NT2/D1 (cell line): Measurements from ENCODE around the gene ACTR3C.
"Not testable (repeated sequence)": the region's sequence is repeated elsewhere in the genome, so short reads cannot be mapped to it uniquely, and the experiment has no call there.

ENCODE experiments used
- DNase-seq: peaks from one replicate; pipeline ENCODE4 v3.0.0-alpha.2; 2011; ENCODE audit warnings: low read depth, low spot score
- H3K27me3 ChIP-seq: 2 replicates; pipeline ENCODE4 v1.6.0; 2011; ENCODE audit warnings: mild to moderate bottlenecking; ENCODE audit not compliant: insufficient read length, insufficient read depth
- H3K36me3 ChIP-seq: 2 replicates; pipeline ENCODE4 v1.6.1; 2011; ENCODE audit warnings: mild to moderate bottlenecking, low read length, mixed read lengths; ENCODE audit not compliant: insufficient read depth, insufficient read length
- H3K4me1 ChIP-seq: 2 replicates; pipeline ENCODE4 v1.5.1; 2011; ENCODE audit not compliant: insufficient read depth, insufficient read length
- H3K4me3 ChIP-seq: 2 replicates; pipeline ENCODE4 v1.5.1; 2011; ENCODE audit warnings: low read depth; ENCODE audit not compliant: insufficient read length
- H3K9ac ChIP-seq: 2 replicates; pipeline ENCODE4 v1.6.0; 2011; ENCODE audit warnings: low read depth; ENCODE audit not compliant: insufficient read length
- H3K9me3 ChIP-seq: 2 replicates; pipeline ENCODE4 v1.5.1; 2011; ENCODE audit warnings: mild to moderate bottlenecking, low read length; ENCODE audit not compliant: insufficient read depth
- SUZ12 ChIP-seq: IDR thresholded peaks from 2 replicates; pipeline ENCODE4 v1.6.1; 2011; ENCODE audit not compliant: insufficient read length, insufficient read depth; ENCODE audit errors: extremely low read depth
- YY1 ChIP-seq: IDR thresholded peaks from 2 replicates; pipeline ENCODE4 v1.6.1; 2011; ENCODE audit not compliant: insufficient read length, insufficient read depth
- ZNF274 ChIP-seq: IDR thresholded peaks from 2 replicates; pipeline ENCODE4 v1.6.1; 2011; ENCODE audit warnings: mild to moderate bottlenecking, low read depth, low read length

The ACTR3C gene

GRCh38 chr7:150313870-150314269 is 9.5 kb downstream of the ACTR3C start:
- Histone ChIP-seq H3K4me1 (peaks cover 2% of the 10 kb centered on the region), H3K9ac (no peak overlapping the region), H3K36me3 (no peaks in the 10 kb centered on the region), H3K9me3 (no peaks in the 10 kb centered on the region), H3K27me3 (no peaks in the 10 kb centered on the region), H3K4me3 (no peak overlapping the region)
- no peak for DNase-seq
- TF ChIP-seq SUZ12 (no peak), YY1 (no peak), ZNF274 (no peak)

- H3K9me3 ChIP-seq: no peaks in the 10 kb centered on the region
- no peak for DNase-seq
- no peaks in the 10 kb centered on the region for H3K27me3 ChIP-seq
- peaks cover 2% of the 10 kb centered on the region for H3K4me1 ChIP-seq
- H3K9ac ChIP-seq: no peak overlapping the region
- TF ChIP-seq SUZ12 (no peak), ZNF274 (no peak), YY1 (no peak)
- H3K36me3 ChIP-seq: no peaks in the 10 kb centered on the region
- H3K4me3 ChIP-seq: no peak overlapping the region
These were observed 10.0 kb downstream of the ACTR3C start for GRCh38 chr7:150313367-150313809.

- not testable (repeated sequence) for H3K9ac ChIP-seq, H3K4me1 ChIP-seq, H3K27me3 ChIP-seq, H3K36me3 ChIP-seq, DNase-seq, H3K4me3 ChIP-seq, H3K9me3 ChIP-seq
These were observed 10.5 kb downstream of the ACTR3C start for GRCh38 chr7:150312649-150313366.

GRCh38 chr7:150311711-150312110 is 11.6 kb downstream of the ACTR3C start:
- H3K27me3 ChIP-seq: no peaks in the 10 kb centered on the region

GRCh38 chr7:150311146-150311545 is 12.2 kb downstream of the ACTR3C start:
- no peak overlapping the region for H3K4me3 ChIP-seq
- peaks cover 2% of the 10 kb centered on the region for H3K4me1 ChIP-seq
- H3K27me3 ChIP-seq: no peaks in the 10 kb centered on the region
- peaks cover 13% of the 10 kb centered on the region; the same call in 1 of the 2 replicates for H3K9me3 ChIP-seq
- no peaks in the 10 kb centered on the region for H3K36me3 ChIP-seq
- TF ChIP-seq SUZ12: no peak
- no peak for TF ChIP-seq ZNF274
- no peak for TF ChIP-seq YY1
- DNase-seq: no peak
- no peak overlapping the region for H3K9ac ChIP-seq

More at GRCh38 chr7:150311711-150312110, 11.6 kb downstream of the ACTR3C start:
- no peak for DNase-seq
- H3K9ac ChIP-seq: no peak overlapping the region
- H3K4me1 ChIP-seq: peaks cover 2% of the 10 kb centered on the region
- H3K4me3 ChIP-seq: no peak overlapping the region
- no peaks in the 10 kb centered on the region for H3K36me3 ChIP-seq
- TF ChIP-seq YY1: no peak
- TF ChIP-seq ZNF274: no peak
- no peak for TF ChIP-seq SUZ12
- H3K9me3 ChIP-seq: peaks cover 12% of the 10 kb centered on the region; the same call in 1 of the 2 replicates

GRCh38 chr7:150308575-150308974 is 14.8 kb downstream of the ACTR3C start:
- Histone ChIP-seq H3K9me3 (peaks cover 13% of the 10 kb centered on the region; the same call in 1 of the 2 replicates), H3K9ac (no peak overlapping the region), H3K4me3 (no peak overlapping the region), H3K27me3 (no peaks in the 10 kb centered on the region), H3K36me3 (no peaks in the 10 kb centered on the region), H3K4me1 (no peaks in the 10 kb centered on the region)
- TF ChIP-seq ZNF274 (no peak), YY1 (no peak), SUZ12 (no peak)
- no peak for DNase-seq

GRCh38 chr7:150307904-150308303 is 15.4 kb downstream of the ACTR3C start:
- TF ChIP-seq ZNF274: no peak
- no peak for TF ChIP-seq YY1
- no peak for TF ChIP-seq SUZ12
- Histone ChIP-seq H3K4me1 (no peaks in the 10 kb centered on the region), H3K4me3 (no peak overlapping the region), H3K9me3 (peaks cover 13% of the 10 kb centered on the region; the same call in 1 of the 2 replicates), H3K9ac (no peak overlapping the region), H3K36me3 (no peaks in the 10 kb centered on the region), H3K27me3 (no peaks in the 10 kb centered on the region)
- no peak for DNase-seq
